Measurements from ENCODE around the gene TBC1D5. TPM values are rescaled to one million over a fixed set of nuclear protein-coding genes. Genes with fewer than 3 reads are reported as not detected.

TBC1D5 gene
- total and polyA plus RNA-seq, 2 of the 8 experiments (the other 6 are each of a cell fraction or from before 2014, with no cell fraction given), result 11.0 to 22.9 TPM

GRCh38 chr3:17118771-17119170, 623.7 kb downstream of the TBC1D5 start:
- Histone ChIP-seq H3K4ac (replicated peaks; ENCODE audit: insufficient read length, low read depth, low read length) (no peak overlapping the region), H3K56ac (replicated peaks; ENCODE audit: insufficient read length, low read depth, low read length) (no peak overlapping the region), H3K4me2 (ENCODE audit: insufficient read depth in 1 of 2, low read depth in 2 of 2, low read length in 2 of 2) (no peak overlapping the region), H3K27me3 (replicated peaks in 1 of 4; ENCODE audit: control insufficient read depth in 3 of 4, extremely low read depth in 1 of 4, insufficient read depth in 3 of 4, low read length in 3 of 4) (no peaks in the 10 kb centered on the region), H3K9ac (replicated peaks in 1 of 4; ENCODE audit: extremely low read depth in 1 of 4, low read depth in 3 of 4, low read length in 3 of 4) (no peak overlapping the region), H2AFZ (ENCODE audit: low read length) (no peak overlapping the region), H4K5ac (ENCODE audit: insufficient read length, low read depth, low read length) (no peak overlapping the region), H3K79me2 (ENCODE audit: control insufficient read depth in 1 of 2, insufficient read depth in 2 of 2, low read length in 2 of 2) (no peaks in the 10 kb centered on the region), H3K23ac (ENCODE audit: insufficient read length) (no peak overlapping the region), H3K4me3 (ENCODE audit: extremely low read depth in 1 of 4, insufficient read depth in 2 of 4, low read depth in 3 of 4, low read length in 4 of 4) (no peak overlapping the region), H3K4me1 (replicated peaks in 1 of 4; ENCODE audit: control insufficient read depth in 3 of 4, insufficient read depth in 4 of 4, low read length in 3 of 4) (no peaks in the 10 kb centered on the region), H3K79me1 (ENCODE audit: low read depth, low read length) (no peaks in the 10 kb centered on the region), H2BK15ac (ENCODE audit: low read length) (no peak overlapping the region), H3K36me3 (ENCODE audit: control insufficient read depth in 2 of 4, insufficient read depth in 4 of 4, low read length in 3 of 4) (no peaks in the 10 kb centered on the region), H4K91ac (replicated peaks; ENCODE audit: insufficient read length, low read length) (no peak overlapping the region), H4K8ac (ENCODE audit: extremely low read depth, insufficient read depth, low read length) (no peak overlapping the region), H2BK120ac (replicated peaks; ENCODE audit: low read depth, low read length) (no peak overlapping the region), H2BK20ac (ENCODE audit: low read length) (no peak overlapping the region), H3K23me2 (ENCODE audit: low read depth, low read length) (no peaks in the 10 kb centered on the region), H2AK5ac (ENCODE audit: low read depth, low read length) (no peak overlapping the region), H2BK5ac (ENCODE audit: low read depth, low read length) (no peak overlapping the region), H2BK12ac (ENCODE audit: low read depth, low read length) (no peak overlapping the region), H3K18ac (ENCODE audit: extremely low read depth, low read length) (no peak overlapping the region), H3K9me3 (ENCODE audit: insufficient read depth in 2 of 2, low read depth in 1 of 2, low read length in 1 of 2) (no peaks in the 10 kb centered on the region), H3K27ac (ENCODE audit: low read depth, low read length) (no peak overlapping the region), H3K14ac (ENCODE audit: insufficient read length) (no peak overlapping the region), H4K20me1 (replicated peaks in 1 of 2; ENCODE audit: control insufficient read depth in 1 of 2, insufficient read depth in 2 of 2, low read length in 2 of 2) (no peaks in the 10 kb centered on the region)
- CTCF ChIA-PET (ENCODE audit: partially characterized antibody), result no interaction called here
- FAIRE-seq, result no peak
- POLR2A ChIA-PET (ENCODE audit: partially characterized antibody), result no interaction called here
- 90% methylated on average over 6 of the region's 6 CpGs; no CpG with 5 or more reads in 1 of the 2 experiments for WGBS, 2 experiments (ENCODE audit: extremely low coverage in 1 of 2, insufficient coverage in 1 of 2, insufficient read length in 1 of 2, insufficient replicate concordance in 2 of 2, low coverage in 1 of 2, low lambda C conversion rate in 2 of 2, missing lambda C conversion rate in 1 of 2)
- peak in 1 of 2 experiments; percentile 36 for DNase-seq (ENCODE audit: low read depth in 1 of 2, low spot score in 2 of 2)
- TF ChIP-seq EZH2 (IDR thresholded peaks at IDR 0.05; ENCODE audit: low read depth, low read length, severe bottlenecking) (no peak), NANOG (IDR thresholded peaks at IDR 0.05; ENCODE audit: insufficient read depth, low read depth, low read length, poor library complexity, severe bottlenecking) (no peak), KDM5A (IDR thresholded peaks at IDR 0.05; ENCODE audit: low read length) (no peak), GTF2F1 (IDR thresholded peaks at IDR 0.05; ENCODE audit: borderline replicate concordance, low read depth, low read length) (no peak), BRCA1 (IDR thresholded peaks at IDR 0.05; ENCODE audit: low read depth, low read length) (no peak), SP1 (IDR thresholded peaks at IDR 0.05; ENCODE audit: low read depth, low read length) (no peak), TCF12 (IDR thresholded peaks at IDR 0.05; ENCODE audit: low read depth, low read length) (no peak), TAF1 (IDR thresholded peaks at IDR 0.05; ENCODE audit: low read depth, low read length) (no peak), SRF (IDR thresholded peaks at IDR 0.05; ENCODE audit: low read depth, low read length) (no peak), SIRT6 (IDR thresholded peaks at IDR 0.05; ENCODE audit: low read length) (no peak), RXRA (IDR thresholded peaks at IDR 0.05; ENCODE audit: insufficient read depth, low read depth, low read length) (no peak), CEBPB (IDR thresholded peaks at IDR 0.05; ENCODE audit: low read depth, low read length) (no peak), SIX5 (IDR thresholded peaks at IDR 0.05; ENCODE audit: low read depth, low read length) (no peak), GABPA (IDR thresholded peaks at IDR 0.05; ENCODE audit: borderline replicate concordance, insufficient read depth, low read length) (no peak)
- TF ChIP-seq, protein P1, sequence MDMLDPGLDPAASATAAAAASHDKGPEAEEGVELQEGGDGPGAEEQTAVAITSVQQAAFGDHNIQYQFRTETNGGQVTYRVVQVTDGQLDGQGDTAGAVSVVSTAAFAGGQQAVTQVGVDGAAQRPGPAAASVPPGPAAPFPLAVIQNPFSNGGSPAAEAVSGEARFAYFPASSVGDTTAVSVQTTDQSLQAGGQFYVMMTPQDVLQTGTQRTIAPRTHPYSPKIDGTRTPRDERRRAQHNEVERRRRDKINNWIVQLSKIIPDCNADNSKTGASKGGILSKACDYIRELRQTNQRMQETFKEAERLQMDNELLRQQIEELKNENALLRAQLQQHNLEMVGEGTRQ (IDR thresholded peaks at IDR 0.05; ENCODE audit: low read length), result no peak
